RWPE2 (cell line): ENCODE measurements around the gene ITPKC.

Experiments used
- ATAC-seq: fragments of 200-7000 bp; cut with Tn5 transposase; 3 replicates; pipeline ENCODE4 v1.9.1; 2021; ENCODE audit warnings: low read depth
- DNase-seq: peaks from one replicate; pipeline ENCODE4 v3.0.0-alpha.2; 2020; ENCODE audit warnings: low spot score
- H3K27ac ChIP-seq: fragments of 450-650 bp; 2 replicates; pipeline ENCODE4 v1.5.1; 2017; ENCODE audit warnings: mild to moderate bottlenecking; ENCODE audit not compliant: poor library complexity, severe bottlenecking
- H3K27me3 ChIP-seq: fragments of 250-450 bp; sonication (Bioruptor Pico); 2 replicates; pipeline ENCODE4 v1.5.1; 2021; ENCODE audit warnings: mild to moderate bottlenecking, moderate library complexity; ENCODE audit not compliant: insufficient read depth, poor library complexity, severe bottlenecking
- H3K36me3 ChIP-seq: fragments of 250-450 bp; sonication (Bioruptor Pico); 2 replicates; pipeline ENCODE4 v1.5.1; 2020; ENCODE audit warnings: low read depth, mild to moderate bottlenecking, moderate library complexity
- H3K4me1 ChIP-seq: fragments of 250-450 bp; sonication (Bioruptor Pico); 2 replicates; pipeline ENCODE4 v1.5.1; 2021; ENCODE audit warnings: mild to moderate bottlenecking, moderate library complexity; ENCODE audit not compliant: insufficient read depth, poor library complexity, severe bottlenecking
- H3K4me3 ChIP-seq: fragments of 250-450 bp; sonication (Bioruptor Pico); 2 replicates; pipeline ENCODE4 v1.5.1; 2021; ENCODE audit warnings: mild to moderate bottlenecking, moderate library complexity; ENCODE audit not compliant: severe bottlenecking
- H3K9me3 ChIP-seq: fragments of 250-450 bp; sonication (Bioruptor Pico); 2 replicates; pipeline ENCODE4 v1.5.1; 2021; ENCODE audit warnings: mild to moderate bottlenecking, moderate library complexity; ENCODE audit not compliant: severe bottlenecking
- TF ChIP-seq, protein P1 (sequence below): fragments of 450-650 bp; IDR thresholded peaks from one replicate; pipeline ENCODE4 v1.5.1; 2017; ENCODE audit warnings: mild to moderate bottlenecking, moderate library complexity; ENCODE audit not compliant: poor library complexity, severe bottlenecking

The ITPKC gene

DNA sequence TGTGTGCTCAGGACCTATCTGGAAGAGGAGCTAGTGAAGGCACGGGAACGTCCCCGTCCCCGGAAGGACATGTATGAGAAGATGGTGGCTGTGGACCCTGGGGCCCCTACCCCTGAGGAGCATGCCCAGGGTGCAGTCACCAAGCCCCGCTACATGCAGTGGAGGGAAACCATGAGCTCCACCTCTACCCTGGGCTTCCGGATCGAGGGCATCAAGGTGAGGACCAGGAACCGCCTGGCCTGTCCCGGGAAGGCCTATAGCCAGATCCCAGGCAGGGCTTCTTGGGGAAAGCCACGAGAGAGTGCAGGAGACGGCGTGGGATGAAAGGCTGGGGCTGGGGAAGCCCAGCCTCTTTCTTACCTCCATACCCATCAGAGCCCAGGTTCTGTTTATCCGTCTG lies 16.2 kb downstream of the ITPKC start:
- H3K4me3 ChIP-seq, result no peak overlapping the region
- TF ChIP-seq, protein P1, sequence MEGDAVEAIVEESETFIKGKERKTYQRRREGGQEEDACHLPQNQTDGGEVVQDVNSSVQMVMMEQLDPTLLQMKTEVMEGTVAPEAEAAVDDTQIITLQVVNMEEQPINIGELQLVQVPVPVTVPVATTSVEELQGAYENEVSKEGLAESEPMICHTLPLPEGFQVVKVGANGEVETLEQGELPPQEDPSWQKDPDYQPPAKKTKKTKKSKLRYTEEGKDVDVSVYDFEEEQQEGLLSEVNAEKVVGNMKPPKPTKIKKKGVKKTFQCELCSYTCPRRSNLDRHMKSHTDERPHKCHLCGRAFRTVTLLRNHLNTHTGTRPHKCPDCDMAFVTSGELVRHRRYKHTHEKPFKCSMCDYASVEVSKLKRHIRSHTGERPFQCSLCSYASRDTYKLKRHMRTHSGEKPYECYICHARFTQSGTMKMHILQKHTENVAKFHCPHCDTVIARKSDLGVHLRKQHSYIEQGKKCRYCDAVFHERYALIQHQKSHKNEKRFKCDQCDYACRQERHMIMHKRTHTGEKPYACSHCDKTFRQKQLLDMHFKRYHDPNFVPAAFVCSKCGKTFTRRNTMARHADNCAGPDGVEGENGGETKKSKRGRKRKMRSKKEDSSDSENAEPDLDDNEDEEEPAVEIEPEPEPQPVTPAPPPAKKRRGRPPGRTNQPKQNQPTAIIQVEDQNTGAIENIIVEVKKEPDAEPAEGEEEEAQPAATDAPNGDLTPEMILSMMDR, result no peak
- ATAC-seq, result no peak
- peaks cover 87% of the 10 kb centered on the region for H3K36me3 ChIP-seq
- DNase-seq, result no peak
- H3K9me3 ChIP-seq, result no peaks in the 10 kb centered on the region
- H3K27ac ChIP-seq, result no peak overlapping the region
- no peaks in the 10 kb centered on the region for H3K27me3 ChIP-seq
- no peaks in the 10 kb centered on the region for H3K4me1 ChIP-seq

DNA sequence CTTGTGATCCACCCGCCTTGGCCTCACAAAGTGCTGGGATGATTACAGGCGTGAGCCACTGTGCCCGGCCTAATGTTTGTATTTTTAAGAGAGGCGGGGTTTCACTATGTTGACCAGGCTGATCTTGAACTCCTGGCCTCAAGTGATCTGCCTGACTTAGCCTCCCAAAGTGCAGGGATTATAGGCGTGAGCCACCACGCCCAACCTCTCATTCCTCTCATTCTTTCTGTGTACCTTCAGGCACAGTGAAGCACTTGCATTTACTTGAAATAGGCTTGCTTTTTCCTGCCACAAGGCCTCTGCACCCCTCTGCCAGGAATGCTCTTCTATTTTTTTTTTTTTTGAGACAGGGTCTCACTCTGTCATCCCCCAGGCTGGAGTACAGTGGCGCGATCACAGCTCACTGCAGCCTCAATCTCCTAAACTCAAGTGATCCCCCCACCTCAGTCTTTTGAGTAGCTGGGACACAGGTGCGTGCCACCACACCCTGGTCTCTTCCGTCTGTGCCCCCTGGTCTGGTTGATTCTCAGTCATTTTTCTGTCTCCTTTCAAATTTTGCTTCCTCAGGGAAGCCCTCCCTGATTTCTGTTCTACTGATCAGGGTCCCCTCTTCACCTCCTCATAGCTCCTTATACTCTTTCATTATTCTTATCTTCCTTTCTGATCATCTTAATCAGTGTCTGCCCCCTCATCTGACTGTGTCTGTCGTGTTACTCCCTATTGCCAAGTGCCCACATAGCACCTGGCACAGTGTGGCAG lies 18.3 kb downstream of the ITPKC start:
- Histone ChIP-seq H3K27ac (no peak overlapping the region), H3K9me3 (no peaks in the 10 kb centered on the region), H3K36me3 (peaks cover 87% of the 10 kb centered on the region), H3K27me3 (no peaks in the 10 kb centered on the region), H3K4me3 (no peak overlapping the region), H3K4me1 (no peaks in the 10 kb centered on the region)
- DNase-seq (no peak), ATAC-seq (no peak)
- TF ChIP-seq, protein P1, result no peak

DNA sequence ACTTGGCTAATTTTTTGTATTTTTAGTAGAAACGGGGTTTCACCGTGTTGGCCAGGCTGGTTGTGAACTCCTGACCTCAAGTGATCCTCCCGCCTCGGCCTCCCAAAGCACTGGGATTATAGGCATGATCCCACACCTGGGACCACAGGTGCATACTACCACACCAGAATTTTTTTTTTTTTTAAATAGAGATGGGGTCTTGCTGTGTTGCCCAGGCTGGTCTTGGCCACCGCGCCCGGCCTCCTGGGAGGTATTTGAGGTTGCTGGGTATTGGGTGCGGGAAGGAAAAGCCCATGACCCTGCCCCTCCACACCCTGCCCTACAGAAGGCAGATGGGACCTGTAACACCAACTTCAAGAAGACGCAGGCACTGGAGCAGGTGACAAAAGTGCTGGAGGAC lies 19.7 kb downstream of the ITPKC start:
- ATAC-seq (no peak), DNase-seq (no peak)
- H3K4me1 ChIP-seq, result no peaks in the 10 kb centered on the region
- no peak overlapping the region for H3K4me3 ChIP-seq
- no peak overlapping the region for H3K27ac ChIP-seq
- peaks cover 76% of the 10 kb centered on the region for H3K36me3 ChIP-seq
- no peaks in the 10 kb centered on the region for H3K9me3 ChIP-seq
- no peaks in the 10 kb centered on the region for H3K27me3 ChIP-seq
- TF ChIP-seq, protein P1, result no peak

DNA sequence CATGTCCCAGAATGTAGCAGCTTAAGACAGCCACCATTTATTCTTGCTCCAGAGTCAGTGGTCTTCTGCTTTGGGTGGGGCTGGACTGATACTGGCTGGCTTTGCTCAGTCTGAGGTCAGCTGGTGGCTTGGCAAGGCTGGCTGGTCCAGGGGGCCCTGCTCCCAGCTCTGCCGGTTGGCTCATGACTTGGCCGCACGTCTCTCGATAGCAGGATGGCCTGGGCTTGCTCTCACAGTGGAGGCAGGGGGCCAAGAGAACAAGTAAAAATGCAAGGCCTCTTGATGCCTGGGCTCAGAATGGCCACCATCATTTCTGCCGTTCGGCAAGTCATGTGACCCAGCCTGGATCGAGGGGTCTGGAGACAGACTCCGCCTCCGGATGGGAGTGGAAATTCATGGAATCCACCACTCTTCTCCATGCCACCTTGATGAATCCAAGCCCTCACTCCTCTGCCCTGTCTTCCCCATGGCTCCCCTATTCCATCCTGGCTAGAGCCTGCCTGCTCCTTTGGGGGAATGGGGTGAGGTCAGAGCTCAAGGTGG lies 20.3 kb downstream of the ITPKC start:
- DNase-seq, result no peak
- Histone ChIP-seq H3K36me3 (peaks cover 72% of the 10 kb centered on the region), H3K4me1 (no peaks in the 10 kb centered on the region), H3K9me3 (no peaks in the 10 kb centered on the region), H3K27ac (no peak overlapping the region), H3K27me3 (no peaks in the 10 kb centered on the region), H3K4me3 (no peak overlapping the region)
- no peak for ATAC-seq
- TF ChIP-seq, protein P1, result no peak
